GM19395 (cell line): Measurements from ENCODE around the gene NUP62CL.
A peak's percentile ranks its signal among the peaks of the same experiment; 100 is the strongest.
"Not testable (repeated sequence)": the region's sequence is repeated elsewhere in the genome, so short reads cannot be mapped to it uniquely, and the experiment has no call there.

Experiments
- ATAC-seq: cut with Tn5 transposase; IDR thresholded peaks from one replicate; pipeline ENCODE4 v1.9.1; 2021; ENCODE audit warnings: mild to moderate bottlenecking, moderate library complexity; ENCODE audit not compliant: unreplicated experiment

NUP62CL gene, protein sequence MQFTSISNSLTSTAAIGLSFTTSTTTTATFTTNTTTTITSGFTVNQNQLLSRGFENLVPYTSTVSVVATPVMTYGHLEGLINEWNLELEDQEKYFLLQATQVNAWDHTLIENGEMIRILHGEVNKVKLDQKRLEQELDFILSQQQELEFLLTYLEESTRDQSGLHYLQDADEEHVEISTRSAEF

DNA sequence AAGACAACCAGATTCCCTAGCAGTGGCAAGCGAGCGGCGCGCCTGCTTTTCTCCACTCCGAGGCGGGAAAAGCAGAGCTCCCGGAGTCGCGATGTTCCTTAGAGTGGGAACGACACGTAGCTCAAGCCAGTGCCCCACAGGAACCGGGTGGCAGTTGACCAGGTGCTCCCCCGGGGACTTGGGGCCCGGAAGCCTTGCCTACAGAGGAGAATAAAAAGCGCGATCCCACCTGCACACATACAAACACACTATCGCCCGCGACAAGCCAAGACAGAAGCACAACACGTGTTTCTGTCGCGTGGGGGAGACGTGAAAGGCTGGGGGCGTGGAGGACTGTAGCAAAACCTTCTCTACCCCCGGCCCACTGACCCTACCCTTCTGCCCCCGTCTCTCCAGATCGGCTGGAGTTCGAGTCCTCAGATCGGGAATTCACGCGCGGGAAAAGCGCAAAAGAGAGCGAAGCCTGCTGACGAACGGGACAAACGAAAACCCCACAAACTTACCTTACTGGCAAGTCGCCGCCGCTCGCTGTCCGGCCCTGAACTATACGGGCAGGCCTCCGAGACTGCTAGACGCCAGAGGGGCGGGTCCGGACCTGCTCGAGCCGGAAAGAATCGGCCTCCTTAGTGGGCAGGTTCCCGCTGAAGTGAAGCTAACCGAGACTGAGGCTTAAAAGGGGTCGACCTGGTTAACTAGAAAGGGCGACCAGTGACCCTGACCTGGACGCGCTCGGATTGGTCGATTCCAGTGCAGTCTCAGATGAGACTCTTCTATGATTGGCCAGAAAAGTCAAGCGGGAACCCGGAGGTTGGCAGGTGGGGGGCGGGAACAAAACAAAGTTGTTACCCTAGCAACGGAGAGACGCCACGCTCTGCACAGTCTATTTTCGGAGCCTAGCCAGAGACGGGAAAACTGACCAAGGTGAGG, at the start of gene NUP62CL, which contains the start of gene DNAAF6:
Gene NUP62CL (minus strand): TSS at position 664 of the 927 bp plus-strand sequence. CDS start 31,287 bp downstream, outside the sequence.
Gene DNAAF6 (plus strand): TSS at position 842 of the 927 bp plus-strand sequence. CDS start 6,265 bp downstream, outside the sequence.
- ATAC-seq: peak; percentile 92

DNA sequence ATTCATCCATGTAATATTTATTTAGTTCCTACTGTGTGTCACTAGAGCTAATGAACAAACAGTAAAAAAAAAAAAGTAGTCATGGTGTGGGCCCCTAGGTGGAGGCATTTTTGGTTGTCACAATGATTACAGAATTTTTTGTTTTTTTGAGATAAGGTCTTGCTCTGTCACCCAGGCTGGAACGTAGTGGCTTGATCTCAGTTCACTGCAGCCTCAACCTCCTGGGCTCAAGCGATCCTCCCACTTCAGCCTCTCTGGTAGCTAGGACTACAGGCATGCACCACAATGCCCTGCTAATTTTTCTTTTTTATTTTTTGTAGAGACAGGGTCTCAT, 22.2 kb upstream of the NUP62CL start:
- ATAC-seq: no peak

DNA sequence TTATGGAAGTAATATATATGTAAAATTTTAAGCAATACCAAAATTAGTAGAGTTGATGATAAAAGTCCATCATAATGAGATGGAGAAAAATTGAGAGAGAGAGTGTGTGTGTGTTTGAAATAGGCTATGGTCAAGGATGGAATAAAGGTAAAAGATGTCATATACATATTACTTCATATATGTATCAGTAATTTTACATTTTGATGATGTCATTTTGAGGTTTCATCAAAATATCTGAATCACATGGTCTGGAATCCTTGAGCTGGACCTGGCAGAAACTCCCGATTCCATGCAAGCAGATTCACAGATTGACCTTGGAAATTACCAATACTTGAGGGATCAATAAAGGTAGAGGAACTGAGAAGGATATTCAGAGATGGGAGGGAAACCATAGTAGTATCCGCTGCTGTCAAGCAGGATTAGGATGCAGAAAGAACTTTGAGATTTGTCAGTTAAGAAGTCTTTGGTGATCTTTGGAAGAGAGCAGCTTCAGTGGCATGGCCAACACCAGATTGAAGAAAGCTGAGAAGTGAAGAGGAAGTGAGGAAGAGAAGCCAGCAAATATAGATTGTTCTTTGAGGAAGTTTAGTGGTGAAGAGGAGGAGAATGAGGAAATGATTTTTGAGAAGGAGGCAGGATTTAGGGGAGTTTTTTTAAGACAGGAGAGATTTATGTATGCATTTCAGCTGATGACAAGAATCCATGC, 21.7 kb upstream of the NUP62CL start:
- no peak for ATAC-seq

DNA sequence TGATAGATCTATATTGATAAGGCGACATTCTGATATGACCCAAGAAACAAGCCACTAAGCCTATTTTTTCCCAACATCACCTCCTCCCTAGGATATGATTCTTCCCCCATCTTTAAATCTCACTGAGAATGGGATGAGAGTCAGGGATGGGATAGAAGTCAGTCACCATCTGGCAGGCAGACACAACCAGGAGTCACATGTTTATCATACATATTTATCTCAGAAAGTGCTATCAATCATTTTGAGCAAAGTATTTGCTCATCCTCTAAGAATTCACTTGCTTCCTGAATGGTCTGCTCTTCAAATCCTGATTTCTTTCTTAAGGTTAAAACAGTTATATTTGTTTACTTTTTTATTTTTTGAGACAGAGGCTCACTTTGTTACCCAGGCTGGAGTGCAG, 20.5 kb upstream of the NUP62CL start:
- ATAC-seq: no peak

DNA sequence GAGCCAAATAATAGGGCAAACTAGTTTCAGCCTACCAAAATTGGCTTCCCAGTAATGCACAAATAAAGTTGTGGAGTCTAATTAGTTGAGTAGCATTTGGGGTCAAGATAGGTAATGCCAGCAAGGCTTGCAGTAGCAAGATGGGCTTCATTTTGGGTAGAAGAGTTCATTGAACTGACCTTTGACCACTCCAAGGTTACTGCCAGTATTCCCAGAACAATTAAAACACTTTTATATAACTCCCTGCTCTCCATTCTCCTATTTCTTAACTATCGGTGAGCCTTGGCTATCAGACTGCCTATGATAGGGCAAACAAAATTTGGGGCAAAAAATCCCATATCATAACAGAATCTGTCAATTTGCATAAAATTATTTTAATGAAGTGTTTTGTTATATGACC, 7.2 kb upstream of the NUP62CL start:
- ATAC-seq: no peak

DNA sequence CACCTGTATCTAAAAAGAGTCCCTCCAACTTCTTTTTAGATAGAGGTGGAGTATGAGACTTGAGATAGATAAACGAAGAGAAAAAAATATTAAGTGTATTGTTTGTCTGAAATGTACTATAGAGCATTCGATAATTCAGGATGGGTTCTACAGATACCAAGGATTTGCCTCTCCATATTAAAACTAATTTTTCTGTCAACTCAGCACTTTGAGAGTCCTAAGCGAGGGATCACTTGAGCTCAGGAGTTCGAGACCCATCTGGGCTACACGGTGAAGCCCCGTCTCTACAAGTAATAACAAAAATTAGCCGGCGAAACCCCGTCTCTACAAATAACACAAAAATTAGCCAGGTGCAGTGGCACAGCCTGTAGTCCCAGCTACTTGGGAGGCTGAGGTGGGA, 1.7 kb upstream of the NUP62CL start:
- ATAC-seq: no peak

DNA sequence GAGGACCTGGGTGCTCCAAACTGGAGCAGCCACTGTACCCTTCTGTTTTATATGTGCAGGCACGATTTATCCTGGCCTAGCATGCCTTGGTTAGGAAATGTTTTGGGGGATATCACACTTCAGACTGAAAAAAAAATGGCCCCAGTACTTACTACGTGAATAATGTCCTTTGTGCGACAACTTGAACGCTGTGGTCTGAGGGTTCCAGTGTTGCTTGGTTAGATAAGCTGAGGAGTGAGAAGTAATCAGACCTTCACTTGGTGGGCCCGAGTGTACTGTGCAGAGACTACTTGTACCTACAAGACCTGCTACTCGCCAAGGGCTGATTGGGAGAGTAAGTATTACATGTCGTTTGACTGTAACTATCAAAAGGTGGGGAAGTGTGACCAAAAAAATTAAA, 856 bp upstream of the NUP62CL start:
- no peak for ATAC-seq

DNA sequence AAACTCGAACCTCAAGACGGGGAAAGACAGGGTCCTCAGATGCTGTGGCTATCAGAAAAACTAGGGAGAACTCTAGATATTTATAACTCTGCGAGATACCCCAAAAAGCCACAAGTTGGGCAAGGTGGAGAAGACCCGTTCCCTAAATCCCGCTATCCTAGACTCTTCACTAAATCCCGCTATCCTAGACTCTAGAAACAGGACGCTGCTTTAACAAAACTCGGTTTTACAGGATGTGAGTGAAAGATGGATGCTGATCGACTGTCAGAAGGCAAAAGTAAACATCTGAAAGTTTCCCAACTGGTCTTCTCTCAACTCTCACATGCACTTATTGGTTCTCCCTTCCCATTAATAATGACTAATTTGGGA, 448 bp upstream of the NUP62CL start:
- ATAC-seq: no peak

DNA sequence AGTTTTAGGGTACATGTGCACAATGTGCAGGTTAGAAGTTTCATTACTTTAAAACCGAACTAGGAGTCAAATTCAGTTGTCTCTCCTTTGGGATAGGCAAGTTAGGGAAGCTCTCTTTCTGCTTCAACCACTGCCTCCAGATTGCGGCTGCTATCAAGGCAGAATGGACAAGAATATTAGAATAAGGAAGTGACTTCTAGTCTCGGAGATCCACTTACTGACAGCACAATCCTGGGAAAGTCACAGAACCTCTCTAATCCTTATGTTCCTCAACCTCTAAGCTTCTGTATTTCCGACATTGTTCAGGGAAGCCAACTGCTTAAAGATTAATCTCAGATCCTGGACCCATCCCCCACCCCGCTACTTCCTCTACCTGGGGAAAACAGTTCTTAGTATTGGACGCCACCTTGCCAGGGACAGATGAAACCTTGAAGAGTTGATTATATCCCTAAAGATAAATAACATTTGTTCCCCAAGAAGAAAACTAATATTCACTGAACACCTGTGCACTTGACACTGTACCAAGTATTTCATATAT, 2.1 kb downstream of the NUP62CL start:
- ATAC-seq: no peak

DNA sequence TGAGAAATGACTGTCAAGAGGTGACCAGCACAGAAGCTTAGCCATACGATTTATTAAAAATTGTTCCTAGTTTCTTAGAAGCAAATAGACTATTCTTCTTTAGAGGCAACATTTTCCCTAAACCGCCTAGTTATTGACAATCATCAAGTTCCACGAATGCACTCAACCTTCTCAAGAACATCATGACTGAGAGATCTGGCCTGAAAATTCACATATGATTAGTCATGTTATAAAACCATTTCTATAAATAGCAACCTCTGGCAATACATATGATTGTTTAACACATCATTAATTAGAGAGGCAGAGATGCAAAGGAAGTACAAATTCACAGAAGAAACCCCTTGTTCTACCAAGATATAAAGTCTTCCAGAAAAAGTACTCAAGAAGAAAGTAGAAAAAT, 6.7 kb downstream of the NUP62CL start:
- ATAC-seq: no peak

DNA sequence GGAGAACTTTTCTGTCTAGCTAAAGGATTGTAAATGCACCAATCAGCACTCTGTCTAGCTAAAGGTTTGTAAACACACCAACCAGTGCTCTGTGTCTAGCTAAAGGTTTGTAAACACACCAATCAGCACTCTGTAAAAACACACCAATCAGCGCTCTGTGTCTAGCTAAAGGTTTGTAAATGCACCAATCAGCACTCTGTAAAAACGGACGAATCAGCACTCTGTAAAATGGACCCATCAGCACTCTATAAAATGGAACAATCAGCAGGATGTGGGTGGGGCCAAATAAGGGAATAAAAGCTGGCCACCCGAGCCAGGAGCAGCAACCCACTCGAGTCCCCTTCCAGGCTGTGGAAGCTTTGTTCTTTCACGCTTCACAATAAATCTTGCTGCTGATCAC, 8.2 kb downstream of the NUP62CL start:
- not testable (repeated sequence) for ATAC-seq

DNA sequence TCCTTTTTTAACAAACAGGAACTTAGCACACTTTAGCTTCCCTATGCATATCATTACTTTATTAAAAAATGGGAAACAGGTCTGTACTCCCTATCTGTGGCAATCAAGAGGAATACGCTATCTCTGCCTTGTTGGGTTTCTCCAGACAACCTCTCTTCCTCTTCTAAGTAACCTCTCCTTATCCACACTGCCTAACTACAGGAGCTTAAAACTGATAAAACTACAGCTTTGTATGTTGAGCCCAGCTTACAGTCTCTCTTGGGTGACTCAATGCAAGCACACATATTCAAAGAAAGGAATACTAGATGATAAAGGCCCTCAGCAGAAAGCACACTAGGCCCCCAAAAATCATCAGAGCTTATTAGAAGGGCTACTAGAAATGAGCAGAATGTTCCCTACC, 8.9 kb downstream of the NUP62CL start:
- ATAC-seq: no peak

DNA sequence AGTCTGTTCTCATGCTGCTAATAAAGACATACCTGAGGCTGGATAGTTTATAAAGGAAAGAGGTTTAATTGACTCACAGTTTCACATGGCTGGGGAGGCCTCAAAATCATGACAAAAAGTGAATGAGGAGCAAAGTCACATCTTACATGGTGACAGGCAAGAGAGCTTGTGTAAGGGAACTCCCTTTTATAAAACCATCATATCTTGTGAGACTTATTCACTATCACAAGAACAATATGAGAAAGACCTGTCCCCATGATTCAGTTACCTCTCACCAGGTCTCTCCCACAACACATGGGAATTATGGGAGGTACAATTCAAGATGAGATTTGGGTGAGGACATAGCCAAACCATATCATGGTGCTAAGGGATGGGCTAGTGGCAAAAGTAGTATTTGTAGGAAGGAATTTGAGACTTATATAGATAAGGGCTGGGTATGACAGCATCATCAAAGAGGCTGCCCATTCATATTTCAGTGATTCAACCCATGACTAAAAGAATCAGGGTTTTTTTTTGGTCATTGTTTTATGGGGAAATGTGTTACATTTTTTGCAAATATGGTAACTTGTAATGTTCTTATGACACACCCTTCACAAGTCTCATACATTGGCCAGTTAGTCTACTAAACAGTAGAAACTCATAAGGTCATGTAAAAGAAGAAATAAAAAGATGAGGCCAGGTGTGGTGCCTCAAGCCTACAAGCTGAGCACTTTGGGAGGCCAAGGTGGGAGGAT, 34.7 kb downstream of the NUP62CL start:
- no peak for ATAC-seq

DNA sequence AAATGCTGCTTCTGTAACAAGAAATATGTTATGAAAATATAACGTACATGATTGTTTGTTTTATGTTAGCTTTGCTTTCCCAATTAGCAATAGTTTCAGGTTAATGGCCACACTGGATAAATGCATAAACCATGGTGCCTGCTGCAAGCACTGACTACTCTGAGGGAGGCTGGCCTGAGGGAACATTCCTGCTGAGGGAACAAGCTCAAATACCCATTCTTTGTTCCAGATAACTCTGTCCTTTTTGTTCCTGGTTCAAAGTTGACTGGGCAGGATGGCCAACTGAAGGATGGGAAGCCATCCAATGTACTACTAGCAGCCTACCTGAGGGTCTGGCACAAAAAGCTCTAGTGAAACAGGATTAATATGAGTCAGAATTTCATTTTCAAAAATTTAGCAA, 37.5 kb downstream of the NUP62CL start:
- no peak for ATAC-seq

DNA sequence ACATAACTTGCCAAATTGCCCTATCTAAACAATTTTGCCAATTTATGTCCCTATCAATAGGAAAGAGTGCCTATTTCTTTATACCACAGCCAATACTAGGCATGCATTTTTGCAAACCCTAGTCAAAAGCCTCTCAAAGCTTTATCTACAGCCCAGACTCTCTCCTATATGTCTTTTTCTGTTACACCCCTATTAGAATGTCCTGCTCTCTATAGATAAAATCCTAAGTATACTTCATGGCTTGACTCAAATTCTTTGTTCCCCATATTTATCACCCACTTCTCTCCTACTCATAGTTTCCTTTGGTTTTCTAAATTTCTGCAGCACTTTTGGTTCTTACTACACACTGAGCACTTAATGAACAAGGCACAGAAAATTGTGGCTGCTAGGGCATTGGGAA, 38.0 kb downstream of the NUP62CL start:
- no peak for ATAC-seq

DNA sequence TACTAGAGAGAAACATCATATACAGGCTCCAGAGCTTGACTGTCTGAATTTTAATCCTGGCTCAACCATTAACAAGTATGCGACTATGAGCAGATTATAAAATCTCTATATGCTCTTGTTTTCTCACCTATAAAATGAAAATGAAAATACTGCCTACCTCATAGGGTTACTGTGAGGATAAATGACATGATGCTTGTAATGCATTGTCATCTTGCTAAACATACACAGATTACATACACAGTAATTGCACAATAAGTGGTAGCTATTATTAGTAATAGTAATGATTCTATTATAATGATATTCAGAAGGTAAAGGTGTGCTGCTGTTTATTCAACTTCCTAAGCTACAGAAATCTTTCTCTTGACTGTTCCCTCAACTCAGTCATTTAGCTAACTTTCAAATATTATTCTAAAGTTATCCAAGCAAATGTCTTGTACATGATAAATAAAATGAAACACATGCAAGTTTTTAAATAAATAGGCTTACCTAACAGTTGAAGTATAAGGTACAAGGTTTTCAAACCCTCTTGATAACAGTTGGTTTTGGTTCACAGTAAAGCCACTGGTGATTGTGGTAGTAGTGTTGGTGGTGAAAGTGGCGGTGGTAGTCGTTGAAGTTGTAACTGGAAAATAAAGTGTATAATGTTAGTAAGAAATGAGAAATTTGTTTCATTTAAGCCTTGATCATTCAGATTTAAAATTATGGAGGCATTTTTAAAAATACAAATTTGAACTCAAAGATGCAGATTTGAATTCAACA, 38.9 kb downstream of the NUP62CL start:
- no peak for ATAC-seq

DNA sequence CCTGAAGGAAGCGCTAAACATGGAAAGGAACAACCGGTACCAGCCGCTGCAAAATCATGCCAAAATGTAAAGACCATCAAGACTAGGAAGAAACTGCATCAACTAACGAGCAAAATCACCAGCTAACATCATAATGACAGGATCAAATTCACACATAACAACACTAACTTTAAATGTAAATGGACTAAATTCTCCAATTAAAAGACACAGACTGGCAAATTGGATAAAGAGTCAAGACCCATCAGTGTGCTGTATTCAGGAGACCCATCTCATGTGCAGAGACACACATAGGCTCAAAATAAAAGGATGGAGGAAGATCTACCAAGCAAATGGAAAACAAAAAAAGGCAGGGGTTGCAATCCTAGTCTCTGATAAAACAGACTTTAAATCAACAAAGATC, 48.6 kb downstream of the NUP62CL start:
- not testable (repeated sequence) for ATAC-seq

DNA sequence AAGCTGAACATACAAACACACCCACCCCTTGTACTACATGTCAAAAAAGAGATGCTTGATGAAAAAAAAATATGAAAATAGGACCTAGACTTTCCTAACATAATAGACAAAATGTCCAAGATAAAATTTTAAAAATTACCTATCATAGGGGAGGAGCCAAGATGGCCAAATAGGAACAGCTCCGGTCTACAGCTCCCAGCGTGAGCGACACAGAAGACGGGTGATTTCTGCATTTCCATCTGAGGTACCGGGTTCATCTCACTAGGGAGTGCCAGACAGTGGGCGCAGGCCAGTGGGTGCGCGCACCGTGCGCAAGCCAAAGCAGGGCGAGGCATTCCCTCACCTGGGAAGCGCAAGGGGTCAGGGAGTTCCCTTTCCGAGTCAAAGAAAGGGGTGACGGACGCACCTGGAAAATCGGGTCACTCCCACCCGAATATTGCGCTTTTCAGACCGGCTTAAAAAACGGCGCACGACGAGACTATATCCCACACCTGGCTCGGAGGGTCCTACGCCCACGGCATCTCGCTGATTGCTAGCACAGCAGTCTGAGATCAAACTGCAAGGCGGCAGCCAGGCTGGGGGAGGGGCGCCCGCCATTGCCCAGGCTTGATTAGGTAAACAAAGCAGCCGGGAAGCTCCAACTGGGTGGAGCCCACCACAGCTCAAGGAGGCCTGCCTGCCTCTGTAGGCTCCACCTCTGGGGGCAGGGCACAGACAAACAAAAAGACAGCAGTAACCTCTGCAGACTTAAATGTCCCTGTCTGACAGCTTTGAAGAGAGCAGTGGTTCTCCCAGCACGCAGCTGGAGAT, 50.4 kb downstream of the NUP62CL start:
- ATAC-seq: not testable (repeated sequence)
